ENCODE measurements around the gene ZNF2.
"Not testable (repeated sequence)": the region's sequence is repeated elsewhere in the genome, so short reads cannot be mapped to it uniquely, and the experiment has no call there.

Gene ZNF2

DNA sequence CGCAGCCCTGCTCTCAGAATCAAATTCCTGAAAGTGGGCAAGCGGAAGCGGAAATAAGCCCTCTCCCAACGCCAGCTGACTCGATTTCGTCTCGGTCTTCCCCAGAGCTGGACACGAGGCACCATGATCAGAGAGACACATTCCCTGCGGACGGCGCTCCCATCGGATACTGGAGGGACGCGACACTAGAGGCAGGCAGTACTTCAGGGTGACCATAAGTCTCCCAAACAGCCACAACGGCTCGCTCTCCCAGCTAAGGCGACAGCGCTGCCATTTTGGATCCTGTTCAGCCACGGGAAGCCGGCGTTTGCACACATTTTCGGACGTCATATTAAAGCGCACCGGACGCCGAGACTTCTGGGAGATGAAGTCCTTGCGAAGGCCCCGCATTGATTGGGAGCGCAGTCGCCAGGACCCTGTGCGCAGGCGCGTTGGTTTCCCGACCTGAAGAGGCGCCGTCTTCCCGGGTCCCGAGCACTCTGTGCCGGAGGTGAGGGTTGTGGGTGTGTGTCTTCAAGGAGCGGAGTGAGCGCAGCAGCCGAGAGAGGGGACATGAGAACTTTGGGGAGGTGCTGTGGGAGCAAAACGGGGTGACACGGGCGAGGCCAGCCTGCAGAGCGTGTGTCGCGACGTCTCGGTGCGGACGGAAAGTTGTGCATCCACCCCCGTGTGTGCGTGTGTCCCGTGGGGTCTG is at the start of gene ZNF2:
Gene ZNF2 (plus strand): TSS at position 439 of the 694 bp plus-strand sequence. CDS start 10,418 bp downstream, outside the sequence.
- DNase-seq = peak; percentile 95

- DNase-seq = no peak
Observed at GRCh38 chr2:95121093-95121406, 44.6 kb upstream of the ZNF2 start.

DNA sequence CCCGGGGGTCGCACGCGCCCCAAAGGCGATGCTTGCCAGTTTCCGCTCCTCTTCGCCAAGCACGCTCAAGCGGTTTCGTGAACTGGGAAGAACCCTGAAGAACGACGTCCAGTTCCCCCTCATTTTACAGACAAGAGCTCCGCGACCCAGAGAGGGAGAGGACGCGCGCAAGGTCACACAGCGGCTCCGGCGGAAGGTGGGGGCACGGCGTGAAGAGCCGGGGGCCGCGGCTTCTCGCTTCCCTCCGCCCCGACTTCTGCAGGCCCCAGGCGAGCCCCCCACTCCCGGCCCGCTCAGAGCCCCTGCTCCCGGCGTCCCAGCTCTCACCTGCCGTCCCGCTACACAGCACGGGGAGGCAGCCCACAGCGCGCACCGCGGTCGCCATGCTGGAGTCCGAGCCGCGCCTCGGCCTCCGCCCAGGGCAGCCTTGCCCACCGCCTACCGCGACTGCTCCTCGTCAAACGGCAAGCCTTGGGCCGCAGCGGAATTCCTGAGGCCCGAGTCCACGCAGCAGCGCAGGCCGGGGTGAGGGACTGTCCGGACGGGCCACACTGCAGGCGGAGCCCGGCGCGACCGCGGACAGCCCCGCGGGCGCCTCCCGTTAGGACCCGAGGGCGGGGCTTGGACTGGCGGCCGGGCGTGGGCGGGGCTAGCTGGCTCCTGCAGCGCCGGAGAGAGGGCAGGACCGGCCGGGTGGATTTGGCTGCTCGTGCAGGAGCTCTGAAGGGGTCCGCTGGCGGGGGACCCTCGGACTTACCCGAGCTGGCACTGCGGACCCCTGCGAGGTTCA is 44.0 kb upstream of the ZNF2 start, which contains the start of gene MRPS5:
Gene MRPS5 (minus strand): TSS at position 402 of the 790 bp plus-strand sequence. CDS start 17 bp downstream, at position 385.
- DNase-seq = peak; percentile 67

GRCh38 chr2:95122197-95122551 is 43.4 kb upstream of the ZNF2 start:
- DNase-seq = no peak

DNA sequence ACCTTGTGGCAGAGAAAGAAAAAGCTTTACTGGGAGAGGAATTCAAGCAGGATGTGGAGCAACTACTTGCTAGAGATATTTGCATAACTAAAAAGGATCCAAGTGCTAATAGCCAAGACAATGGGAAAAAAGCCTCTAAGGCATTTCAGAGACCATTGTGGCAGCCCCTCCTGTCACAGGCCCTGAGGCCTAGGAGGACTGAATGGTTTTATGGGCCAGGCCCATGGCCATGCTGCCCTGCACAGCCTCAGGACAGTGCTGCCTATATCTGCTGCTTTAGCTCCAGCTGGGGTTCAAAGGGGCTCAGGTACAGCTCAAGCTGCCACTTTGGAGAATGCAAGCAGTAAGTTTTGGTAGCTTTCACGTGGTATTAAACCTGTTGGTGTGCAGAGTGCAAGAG is 26.9 kb upstream of the ZNF2 start:
- no peak for DNase-seq

DNA sequence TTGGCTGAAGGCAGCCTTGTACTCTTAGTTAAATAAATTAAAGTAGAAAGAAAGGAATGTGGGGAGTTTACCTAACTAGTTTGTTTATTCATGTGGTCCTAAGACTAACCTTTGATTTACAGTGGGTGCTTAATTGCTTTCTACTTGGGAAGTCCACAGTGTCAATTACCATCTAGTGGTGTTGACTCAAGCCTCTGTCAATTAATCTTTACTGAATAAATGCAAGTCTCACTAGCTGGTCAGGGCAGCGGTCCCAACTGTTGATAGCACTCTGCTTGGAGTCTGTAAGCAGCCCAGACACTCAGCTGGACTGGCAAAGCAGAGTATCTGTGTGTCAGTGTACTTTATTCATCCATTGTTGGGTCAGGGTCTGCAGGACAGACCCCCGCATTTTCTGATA is 21.8 kb upstream of the ZNF2 start:
- DNase-seq = no peak

DNA sequence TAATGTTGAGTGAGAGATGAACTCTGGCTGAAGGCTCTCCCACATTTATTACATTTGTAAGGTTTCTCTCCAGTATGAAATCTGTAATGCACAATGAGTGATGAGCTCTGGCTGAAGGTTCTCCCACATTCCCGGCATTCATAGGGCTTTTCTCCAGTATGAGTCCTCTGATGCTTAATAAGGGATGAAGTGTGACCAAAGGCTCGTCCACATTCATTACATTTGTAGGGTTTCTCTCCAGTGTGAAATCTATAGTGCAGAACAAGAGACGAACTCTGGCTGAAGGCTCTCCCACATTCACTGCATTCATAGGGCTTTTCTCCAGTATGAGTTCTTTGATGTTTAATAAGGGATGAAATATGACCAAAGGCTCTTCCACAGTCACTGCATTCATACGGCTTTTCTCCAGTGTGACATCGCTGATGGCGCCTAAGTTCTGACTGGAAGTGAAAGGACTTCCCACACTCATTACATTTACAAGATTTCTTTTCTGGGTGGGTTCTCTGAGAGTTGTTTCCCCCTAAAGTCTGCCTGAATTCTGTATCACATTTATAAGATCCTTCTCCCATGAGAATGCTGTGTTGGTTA is 16.1 kb upstream of the ZNF2 start:
- no peak for DNase-seq

GRCh38 chr2:95158441-95158840 is 7.2 kb upstream of the ZNF2 start:
- no peak for DNase-seq

GRCh38 chr2:95158891-95159619 is 6.6 kb upstream of the ZNF2 start:
- peak; percentile 2 for DNase-seq

DNA sequence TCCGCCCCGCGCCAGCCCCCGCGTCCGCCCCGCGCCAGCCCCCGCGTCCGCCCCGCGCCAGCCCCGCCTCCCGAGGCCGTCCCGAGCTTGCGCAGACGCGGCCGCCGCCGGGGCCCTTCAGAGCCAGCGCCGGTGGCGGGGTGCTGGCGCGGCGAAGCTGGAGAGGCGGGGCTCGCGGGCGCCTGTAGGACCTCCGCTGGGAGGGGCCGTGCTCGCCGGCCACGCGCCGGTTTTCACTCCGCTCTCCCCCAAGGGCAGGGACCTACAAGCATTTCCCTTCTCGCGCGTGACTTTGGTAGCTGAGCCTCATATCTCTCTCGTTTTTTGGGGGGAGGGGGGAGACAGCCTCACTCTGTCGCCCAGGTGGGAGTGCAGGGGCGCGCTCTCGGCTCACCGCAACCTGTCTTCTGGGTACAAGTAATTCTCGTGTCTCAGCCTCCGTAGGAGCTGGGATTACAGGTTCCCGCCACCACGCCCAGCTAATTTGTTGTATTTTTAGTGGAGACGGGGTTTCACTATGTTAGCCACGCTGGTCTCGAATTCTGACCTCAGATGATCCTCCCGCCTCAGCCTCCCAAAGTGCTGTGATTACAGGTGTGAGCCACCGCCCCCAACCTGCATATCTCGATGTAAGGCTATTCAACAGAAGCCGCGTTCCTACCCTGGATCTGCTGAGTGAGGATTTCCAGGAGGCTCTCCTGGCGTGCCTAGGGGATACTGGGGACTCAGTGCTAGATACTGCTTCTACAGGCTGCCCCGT is 5.7 kb upstream of the ZNF2 start, which contains the start of gene ZNF514:
Gene ZNF514 (minus strand): TSS at position 159 of the 760 bp plus-strand sequence. CDS start 6,595 bp downstream, outside the sequence.
- DNase-seq = peak; percentile 40

- DNase-seq = no peak
Observed at GRCh38 chr2:95165030-95165370, 609 bp upstream of the ZNF2 start.

GRCh38 chr2:95166065-95166763 is 605 bp downstream of the ZNF2 start:
- DNase-seq = no peak

DNA sequence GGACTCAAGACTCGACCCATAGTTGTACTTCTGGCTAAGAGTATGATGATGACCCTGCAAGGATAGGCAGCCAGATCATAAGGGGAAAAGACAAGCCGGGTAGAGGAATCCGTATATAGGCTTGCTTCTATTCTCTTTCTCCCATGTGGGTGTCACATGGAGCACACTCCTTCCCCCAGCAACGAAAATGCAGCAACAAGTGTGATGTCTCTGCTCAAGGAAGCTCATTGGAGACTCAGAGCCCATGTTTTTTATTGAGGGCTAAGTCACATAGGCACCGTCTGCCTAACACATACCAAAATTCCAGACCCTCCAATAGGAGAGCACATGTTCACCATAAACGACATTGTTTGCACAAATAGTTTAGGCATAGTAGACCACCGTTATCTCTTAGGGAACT is 6.3 kb downstream of the ZNF2 start:
- no peak for DNase-seq

DNA sequence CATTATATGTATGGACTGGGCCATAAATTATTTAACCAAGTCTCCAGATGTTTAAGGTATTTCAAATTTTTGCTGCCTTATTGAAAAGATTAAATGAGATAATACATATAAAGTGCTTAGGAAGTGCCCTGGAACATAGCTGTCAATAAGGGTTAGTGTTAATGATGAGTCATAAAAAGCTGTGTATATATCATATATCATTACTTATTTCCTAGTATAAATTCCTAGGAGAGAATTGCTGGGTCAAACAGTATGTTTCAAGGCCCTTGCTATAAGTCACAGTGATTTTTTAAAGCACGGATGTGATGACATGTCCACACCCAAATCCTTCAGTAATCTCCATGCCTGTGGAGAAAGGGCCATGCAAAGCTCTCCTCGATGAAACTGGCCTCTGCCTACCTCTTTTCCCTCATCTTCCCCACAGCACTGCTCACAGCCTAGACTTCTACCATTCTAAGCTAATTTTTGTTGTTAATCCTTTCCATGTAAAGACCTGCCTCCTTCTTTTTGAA is 8.5 kb downstream of the ZNF2 start:
- DNase-seq = no peak

- no peak for DNase-seq
Observed at GRCh38 chr2:95179451-95179850, 13.8 kb downstream of the ZNF2 start.

- no peak for DNase-seq
Observed at GRCh38 chr2:95181774-95182173, 16.2 kb downstream of the ZNF2 start.

DNA sequence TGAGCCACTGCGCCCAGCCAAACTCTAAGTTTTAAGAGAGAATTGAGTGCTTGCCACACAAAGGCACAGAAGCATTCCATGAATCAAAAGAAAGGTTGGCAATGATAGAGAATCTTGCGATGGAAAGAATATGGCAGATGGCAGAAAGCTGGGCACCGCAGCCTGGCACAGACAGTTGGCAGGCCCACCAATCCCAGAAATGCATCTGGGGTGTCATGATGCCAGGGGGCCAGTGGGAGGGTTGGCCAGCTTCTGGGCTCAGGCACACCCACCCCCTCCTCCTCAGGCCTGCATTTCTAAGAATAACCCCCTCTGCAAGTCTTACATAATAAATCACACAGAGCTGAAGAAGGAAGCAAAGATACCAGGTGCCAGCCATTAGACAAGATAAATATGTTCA is 19.6 kb downstream of the ZNF2 start:
- no peak for DNase-seq

GRCh38 chr2:95185973-95186372 is 20.4 kb downstream of the ZNF2 start:
- DNase-seq = no peak

DNA sequence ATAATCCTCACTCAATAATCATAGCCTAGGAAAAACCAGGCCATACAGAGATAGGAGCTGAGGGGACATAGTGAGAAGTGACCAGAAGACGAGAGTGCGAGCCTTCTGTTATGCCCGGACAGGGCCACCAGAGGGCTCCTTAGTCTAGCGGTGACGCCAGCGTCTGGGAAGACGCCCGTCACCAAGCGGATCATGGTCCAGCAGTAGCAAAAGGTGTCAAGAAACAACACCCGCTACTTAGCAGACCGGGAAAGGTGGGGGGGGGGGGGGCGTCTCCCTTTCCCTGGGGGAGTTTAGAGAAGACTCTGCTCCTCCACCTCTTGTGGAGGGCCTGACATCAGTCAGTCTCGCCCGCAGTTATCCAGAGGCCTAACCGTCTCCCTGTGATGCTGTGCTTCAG is 27.3 kb downstream of the ZNF2 start:
- not testable (repeated sequence) for DNase-seq

DNA sequence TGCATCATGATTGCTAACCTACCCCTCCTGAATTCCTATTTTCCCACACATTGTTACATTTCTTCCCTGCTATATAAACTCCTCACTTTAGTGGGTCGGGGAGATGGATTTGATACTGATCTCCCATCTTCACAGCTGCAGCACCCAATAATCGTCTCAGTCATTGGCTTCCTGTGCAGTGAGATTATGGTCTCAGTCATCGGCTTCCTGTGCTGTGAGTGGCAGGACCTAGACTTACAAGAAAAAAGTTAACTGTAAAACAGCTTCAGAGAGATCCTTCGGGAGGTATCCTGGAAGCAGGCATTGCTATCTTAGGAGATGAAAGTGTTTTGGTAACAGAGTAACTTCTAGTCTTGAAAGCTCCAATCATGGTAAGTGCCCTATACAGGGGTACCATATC is 38.3 kb downstream of the ZNF2 start:
- DNase-seq = no peak

DNA sequence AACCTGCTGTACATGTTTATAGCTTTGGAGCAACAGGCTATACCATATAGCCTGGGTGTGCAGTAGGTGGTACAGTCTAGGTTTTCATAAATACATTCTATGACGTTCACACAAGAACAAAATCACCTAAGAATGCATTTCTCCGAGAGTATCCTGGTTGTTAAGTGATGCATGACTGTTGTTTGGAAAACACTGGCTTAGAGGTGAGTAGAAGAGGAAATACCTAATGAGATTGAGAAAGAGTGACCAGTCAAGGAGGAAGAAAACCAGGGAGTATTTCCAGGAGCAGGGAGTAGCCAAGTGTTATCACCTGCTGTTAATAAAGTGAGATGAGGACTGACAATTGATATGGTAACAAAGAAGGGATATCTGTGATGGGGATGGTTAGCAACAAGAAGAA is 38.8 kb downstream of the ZNF2 start:
- no peak for DNase-seq

DNA sequence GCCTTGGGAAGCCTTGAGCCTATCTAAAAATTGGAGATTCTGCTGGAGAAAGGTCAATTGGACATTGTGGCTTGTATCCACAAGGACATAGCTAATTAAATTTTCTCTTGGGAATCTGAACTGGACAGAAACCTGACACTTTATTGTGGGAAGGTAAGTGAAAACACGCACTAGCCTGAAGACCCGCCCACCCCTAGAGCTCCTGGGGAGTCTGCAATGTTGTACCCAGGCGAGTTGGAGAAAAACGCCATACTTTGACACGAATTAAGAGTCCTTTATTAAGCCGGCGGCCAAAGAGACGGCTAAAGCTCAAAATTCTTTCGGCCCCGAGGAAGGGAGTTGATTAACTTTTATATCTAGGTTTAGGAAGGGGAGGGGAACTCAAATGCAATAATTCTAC is 40.5 kb downstream of the ZNF2 start:
- no peak for DNase-seq

All from NCI-H1105 treated with DMSO at 0.1 percent for 48 hours (cell line).